ENCODE measurements around the gene WDR27.
A peak's percentile ranks its signal among the peaks of the same experiment; 100 is the strongest.

WDR27 gene

DNA sequence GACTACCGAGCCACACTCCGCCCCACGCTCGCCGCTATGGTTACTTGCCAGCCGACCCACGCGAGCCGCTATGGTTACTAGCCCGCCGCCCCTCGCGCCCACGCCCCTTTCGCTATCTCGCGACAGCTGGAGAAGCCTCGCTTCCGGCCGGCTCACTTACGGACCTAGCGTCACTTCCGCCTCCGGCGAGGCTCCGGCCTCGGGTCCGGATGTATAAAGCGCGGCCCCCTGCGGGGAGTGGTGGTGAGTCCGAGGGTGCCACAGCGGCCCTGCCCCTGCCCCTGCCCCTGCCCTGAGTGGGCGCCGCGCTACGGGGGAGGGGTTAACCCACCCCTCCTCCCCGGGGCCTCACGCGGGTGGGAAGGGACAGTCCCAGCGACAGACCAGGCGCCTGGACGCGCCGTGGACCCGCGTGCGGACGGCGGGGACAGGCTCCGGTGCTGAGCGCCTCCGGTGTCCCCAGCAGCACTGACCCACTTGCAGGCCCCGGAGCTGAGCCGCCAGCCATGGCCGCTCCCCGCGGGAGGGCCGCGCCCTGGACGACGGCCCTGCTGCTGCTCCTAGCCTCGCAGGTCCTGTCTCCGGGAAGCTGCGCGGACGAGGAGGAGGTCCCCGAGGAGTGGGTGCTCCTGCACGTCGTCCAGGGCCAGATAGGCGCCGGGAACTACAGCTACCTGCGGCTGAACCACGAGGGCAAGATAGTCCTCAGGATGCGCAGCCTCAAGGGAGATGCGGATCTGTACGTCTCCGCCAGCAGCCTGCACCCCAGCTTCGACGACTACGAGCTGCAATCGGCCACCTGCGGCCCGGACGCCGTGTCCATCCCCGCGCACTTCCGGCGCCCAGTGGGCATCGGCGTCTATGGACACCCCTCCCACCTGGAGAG lies at the start of gene WDR27, which contains the start of gene C6orf120:
WDR27 (minus strand) TSS at position 76 of the 886 bp plus-strand sequence. CDS start 13,024 bp downstream, outside the sequence.
C6orf120 (plus strand) TSS at position 173 of the 886 bp plus-strand sequence; CDS start at position 507, 334 bp downstream.
- DNase-seq, result peak; percentile 65 to 97 (median 91)

DNA sequence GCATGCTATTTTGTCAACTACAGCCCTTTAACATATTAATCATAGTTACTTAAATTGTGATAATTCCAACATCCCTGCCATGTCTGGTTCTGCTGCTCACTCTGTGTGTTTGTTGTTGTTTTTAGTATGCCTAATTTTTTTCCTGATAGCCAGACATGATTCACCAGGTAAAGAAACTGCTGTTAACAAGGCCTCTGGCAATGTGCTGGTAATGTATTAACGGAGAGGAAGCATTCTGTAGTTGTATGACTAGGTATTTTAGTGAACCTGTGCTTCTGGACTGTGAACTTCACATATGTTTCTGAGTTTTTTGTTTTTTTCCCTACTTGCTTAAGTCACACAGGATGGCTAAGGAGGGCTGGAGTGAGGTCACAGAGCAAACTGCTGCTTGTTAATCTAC lies 44.7 kb upstream of the WDR27 start:
- no peak for DNase-seq

DNA sequence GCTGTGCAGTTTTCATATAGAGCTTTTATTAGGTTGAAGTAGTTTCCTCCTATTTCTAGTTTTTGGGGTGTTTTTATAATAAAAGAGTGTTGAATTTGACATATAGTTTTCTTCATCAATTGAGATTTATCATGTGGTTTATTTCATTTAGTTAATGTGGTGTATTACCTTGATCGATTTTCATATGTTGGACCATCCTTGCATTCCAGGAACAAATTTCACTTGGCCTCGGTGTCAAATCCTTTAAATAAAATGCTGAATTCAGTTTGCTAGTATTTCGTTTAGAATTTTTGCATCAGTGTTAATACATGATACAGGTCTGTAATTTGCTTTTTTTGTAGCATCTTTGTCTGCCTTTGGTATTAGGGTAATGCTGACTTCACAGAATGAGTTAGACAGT lies 43.6 kb upstream of the WDR27 start:
- no peak for DNase-seq

DNA sequence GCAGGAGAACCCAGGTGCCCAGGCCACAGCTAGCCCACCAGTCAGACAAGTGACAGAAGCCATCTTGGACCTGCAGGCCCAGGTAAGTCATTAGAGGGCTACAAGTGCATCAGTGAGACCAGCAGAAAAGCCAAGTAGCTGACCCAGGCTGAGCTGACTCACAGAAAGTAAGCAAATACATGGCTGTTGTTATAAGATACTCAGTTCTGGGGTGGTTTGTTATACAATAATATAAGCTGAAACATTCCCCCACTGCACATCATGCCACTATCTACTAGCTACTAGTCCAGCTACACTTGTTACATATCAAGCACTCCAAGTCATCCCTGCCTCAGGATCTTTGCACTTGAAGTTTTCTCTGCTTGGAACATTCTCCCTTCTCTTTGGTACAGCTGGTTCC lies 39.5 kb upstream of the WDR27 start:
- no peak for DNase-seq

DNA sequence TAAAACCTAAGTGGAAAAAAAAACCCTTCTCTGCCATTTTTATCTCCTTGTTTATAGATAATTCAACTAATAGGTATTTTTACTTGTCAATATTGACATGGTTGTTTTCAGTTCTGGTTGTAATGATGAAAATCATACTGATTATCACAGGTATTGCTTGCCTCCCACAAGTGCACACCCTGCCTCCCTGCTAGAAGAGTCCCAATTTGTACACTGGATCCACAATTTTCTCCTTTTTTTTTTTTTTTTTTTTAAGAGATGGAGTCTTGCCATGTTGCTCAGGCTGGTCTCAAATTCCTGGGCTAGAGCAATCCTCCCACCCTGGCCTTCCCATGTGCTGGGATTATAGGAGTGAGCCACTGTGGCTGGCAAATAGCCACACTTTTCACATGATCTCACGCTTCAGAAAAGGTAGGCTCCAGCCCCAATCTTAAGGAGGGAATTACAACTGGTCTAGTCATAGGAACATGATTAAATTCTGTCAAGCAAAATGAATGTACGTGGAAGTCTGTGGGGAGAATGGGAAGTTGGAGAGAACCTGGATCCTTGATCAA lies 37.2 kb upstream of the WDR27 start:
- DNase-seq, result no peak

DNA sequence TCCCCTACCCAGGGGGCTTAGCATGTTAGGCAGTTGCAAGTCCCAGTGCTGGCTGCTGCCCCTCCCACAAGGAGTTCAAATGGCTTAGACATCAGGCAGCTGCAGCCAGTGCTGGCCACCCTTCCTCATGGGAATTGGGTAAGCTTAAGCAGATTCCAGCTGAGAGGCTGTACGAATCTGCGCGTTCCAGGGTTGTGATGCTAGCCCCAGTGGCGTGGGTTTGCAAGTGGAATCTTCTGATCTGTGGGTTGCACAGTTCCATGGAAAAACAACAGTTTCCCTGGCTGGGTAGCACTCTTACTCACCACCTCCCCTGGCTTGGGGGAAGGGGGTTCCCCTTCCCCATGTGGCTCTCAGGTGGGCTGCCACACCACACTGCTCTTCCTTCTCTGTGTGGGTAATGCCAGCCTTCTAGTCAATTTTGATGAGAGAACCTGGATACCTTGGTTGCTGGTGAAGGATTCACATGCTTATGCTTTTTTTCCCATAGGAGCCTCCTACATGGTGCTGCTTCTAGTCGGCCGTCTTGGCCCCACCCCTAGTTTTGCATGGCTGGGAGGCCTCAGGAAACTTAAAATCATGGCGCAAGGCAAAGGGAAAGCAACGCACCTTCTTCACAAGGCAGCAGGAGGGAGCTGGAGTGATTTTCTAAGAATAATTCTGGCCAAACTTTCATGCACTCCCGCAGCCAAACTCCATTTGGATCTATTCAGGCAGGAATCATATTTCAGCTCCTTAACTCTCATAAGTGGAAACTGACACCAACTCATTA lies 36.6 kb upstream of the WDR27 start:
- no peak for DNase-seq

DNA sequence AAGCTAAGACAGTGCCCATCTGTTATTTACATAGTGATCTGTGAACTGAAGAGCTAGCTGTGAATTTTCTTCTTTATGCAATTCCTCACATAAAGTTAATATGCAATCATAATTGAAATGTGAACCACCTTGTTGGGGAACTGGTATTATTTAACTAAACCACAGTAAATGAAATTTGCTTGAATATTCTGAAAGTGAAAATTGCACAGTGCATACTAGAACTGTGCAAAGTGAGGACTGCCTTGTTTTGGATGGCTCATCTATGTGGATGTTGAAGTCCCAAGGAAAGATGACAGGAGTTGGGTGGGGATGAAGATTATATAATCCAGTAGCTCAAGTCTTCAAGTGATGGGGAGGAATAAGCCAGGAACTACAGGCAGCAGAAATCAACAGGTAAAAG lies 28.1 kb upstream of the WDR27 start:
- no peak for DNase-seq

DNA sequence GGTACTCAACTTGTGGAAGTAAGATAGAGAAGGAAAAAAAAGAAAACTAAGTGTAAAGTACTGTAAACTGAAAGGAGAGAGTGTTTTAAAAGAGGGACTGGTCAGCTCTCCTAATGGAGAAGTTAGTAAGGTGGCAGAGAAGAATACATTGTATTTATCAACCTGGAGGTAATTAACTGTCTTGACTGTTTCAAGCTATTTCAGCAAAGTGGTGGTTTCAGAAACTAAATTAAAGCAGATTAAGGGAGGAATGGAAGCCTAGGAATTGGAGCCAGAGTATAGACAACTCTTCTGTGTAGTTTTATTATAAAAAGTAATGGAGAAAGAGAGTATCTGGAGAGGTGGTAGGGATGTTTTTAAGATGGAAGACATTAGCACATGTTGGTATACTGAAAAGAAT lies 25.1 kb upstream of the WDR27 start:
- no peak for DNase-seq

DNA sequence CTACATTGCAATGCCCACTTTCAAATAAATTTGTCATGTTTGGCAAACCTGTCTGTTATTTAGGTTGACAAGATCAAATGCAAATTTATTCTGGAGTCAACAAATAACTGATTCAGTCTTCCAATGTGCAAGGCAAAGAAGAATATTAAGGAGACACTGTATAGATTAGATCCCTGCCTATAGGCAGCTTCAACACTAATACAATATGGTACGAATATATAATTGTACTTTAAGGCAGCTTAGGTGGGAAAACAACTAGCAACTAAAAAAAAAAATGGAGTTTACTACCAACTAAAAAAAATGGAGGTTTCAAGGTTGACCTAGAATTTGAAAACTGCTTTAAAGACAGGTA lies 24.2 kb upstream of the WDR27 start:
- DNase-seq, result no peak

DNA sequence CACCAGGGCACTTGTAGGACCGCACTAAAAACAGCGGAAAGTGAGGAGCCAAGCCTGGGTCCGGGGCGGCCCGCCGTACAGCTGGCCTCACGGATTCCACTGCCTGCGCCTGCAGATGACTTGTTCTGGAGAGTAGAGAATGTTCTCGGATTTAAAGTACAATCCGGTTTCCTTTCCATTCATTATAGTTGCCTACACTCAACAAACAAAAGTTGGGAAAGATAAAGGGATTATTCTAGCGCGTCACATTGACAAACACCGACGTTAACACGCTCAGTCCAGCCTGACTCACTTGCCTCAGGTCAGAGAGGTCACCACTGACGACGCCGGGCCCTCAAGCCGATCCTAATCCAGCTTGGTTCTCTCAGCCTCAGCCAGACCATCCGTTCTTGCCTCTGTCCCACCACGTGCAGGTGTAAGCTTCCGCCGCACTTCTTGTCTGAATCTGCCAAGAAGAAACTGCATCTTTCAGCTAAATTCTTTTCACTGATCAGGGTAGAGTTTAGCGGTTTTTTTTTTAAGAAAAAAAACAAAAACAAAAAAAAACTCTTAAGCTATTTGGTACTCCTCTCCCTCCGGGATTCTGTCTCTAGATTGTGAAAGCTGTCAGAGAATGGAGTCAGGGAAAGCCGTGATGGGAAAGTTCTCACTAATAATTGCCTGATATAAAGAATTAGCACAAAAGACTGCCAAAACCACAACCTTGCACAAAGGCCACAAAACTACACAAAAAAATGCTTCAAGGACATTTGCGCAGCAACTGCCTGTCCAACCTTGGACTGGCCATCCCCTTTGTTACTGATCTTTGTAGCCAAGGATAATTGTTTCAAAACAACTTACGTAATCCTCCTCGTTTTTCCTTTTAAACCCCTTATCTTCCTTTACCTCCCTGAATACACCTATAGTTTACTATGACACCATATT lies 23.6 kb upstream of the WDR27 start:
- DNase-seq, result peak in 29 of 58 donors; percentile 4 to 70 (median 30)

DNA sequence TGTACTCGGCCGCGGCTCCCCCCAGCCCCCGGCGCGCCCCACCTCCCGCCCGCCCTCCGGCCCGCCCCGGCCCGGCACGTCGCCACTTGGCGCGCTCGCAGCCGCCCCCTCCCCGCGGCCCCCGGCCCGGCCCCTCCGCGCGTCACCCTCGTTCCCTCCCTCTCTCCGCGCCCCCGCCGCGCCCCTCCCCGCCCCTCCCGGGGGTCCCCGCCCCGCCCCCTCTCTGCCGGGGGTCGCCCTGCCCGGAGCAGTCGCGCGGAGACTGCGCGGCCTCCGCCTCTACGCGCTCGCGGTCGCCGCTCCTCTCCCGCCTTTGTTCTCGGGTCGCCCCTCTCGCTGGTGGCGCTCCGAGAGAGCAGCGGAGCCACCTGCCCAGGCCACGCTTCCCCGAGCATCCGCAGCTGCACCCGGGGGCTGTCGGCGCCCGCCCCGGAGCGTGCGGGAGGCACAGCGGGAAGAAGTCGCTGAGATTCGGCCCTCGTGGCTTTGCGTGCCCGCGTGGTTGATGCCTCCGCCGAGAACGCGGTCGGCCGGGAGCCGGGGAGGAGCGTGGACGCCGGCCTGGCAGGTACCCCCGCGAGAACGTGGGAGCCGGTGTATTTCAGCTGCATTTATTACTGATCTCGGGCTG lies 22.8 kb upstream of the WDR27 start, which contains the start of gene PHF10:
PHF10 (minus strand) TSS at position 7 of the 631 bp plus-strand sequence. CDS start 569 bp downstream, outside the sequence.
- peak in 51 of 58 donors; percentile 7 to 80 (median 56) for DNase-seq

DNA sequence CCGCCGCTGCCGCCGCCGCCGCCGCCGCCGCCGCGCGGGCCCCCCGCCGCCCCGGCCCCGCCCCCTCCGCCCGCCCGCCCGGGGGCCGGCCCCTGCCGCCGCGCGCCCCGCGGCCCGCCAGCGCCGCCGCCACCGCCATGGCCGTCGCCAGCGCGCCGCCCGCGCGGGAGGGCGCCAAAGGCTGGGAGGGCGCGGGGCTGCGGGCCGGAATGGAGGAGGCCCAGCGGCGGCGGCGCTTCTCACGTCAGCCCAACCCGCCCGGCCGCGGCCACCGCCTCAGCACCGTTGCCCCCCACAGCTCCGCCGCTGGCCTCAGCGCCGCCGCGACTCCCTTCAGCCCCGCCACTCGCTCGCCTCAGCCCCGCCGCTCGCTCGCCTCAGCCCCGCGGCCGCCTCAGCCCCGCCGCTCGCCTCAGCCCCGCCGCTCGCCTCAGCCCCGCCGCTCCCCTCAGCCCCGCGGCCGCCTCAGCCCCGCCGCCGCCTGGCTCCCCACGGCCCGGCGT lies 22.2 kb upstream of the WDR27 start:
- peak in 16 of 58 donors; percentile 14 to 57 (median 47) for DNase-seq

DNA sequence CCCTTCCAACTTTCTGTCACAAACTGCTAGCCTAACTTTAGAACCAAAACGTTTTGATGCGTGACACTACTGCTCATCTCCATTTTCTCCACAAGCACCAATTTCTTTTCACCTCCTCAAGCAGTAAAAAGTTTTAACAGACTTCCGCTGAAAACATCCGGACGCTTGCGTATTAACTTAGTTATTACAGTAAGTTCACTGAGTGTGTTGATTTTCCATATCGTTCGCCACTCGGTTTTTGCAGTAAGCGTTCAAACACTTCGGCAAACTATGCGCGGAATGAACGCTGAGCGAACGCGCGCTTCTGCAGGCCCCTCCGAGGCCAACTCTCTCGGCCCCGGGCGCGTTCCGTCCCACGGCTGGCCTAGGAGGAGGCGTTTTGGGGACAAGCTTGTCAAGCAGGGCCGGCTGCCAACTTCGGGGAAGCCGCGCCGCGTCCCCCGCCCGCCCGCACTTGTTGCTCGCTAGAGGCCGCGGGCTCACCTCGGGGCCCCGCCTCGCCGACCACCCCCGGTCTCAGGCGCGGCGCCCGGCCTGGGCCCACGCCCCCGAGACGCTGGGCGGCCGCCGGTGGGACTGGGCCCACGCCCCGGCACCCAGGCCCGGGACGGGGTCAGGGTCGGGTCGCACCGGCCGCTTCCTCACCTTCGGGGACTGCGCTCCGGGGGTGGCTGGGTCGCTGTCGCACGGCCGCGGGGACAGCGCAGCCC lies 21.5 kb upstream of the WDR27 start:
- peak in 52 of 58 donors; percentile 22 to 87 (median 58) for DNase-seq

DNA sequence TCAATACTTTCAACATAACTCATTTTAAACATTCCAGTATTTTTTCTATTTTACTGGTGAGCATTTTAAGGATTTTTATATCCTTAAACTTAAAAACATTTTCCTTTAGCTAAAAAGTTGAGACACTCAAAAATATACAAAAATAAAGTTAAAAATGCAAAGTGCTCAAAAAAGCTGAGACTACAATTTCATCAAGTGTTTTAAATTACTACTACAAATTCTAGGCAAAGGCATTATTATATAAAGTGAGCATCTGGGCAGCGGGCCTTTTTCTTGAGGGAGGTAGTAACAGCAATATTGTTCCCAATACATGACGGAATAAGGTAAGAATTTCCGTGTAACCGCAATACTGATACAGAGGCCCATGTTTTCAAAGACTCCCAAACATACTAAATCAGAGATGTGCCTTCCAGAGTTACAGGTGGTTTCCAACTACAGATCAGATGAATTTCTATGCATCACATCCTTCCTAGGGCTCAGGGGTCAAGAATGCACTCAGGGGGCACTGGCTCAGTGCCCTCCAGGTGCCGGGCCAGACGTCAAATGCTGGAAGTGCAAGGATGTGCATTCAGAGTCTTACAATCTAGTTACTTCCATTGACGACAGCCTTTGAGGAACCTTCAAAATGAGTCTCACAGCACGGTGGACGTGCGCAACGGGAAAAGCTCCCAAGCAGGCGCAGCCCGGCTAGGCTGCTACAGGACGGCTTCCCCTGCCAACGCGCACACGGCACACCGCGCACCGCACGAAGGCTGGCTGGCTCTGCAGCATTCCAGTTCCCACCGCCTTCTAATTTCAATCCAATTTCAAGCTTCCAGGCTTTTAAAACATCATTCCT lies 20.8 kb upstream of the WDR27 start:
- DNase-seq, result peak in 25 of 58 donors; percentile 3 to 48 (median 23)

DNA sequence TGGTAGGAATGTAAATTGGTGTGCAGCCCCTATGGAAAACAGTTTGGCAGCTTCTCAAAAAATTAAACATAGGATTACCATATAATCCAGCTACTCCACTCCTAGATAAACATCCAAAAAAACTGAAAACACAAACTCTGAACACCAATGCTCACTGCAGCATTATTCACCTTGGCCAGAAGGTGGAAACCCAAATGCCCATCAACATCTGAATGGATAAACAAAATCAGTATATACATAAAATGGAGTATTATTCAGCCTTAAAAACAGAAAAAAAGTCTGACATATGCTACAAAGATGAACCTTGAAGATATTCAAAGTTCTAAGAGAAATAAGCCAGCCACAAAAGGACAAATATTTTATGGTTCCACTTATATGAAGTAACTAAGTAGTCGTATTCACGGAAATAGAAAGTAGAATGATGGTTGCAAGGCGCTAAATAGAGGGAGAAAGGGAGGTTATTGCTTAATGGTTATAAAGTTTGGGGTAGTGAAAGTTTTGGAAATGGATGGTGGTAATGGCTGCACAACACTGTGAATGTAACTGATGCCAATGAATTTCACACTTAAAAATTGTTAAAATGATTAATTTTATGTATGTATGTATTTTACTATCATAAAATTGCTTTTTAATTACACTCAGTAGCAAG lies 18.5 kb upstream of the WDR27 start:
- DNase-seq, result no peak

DNA sequence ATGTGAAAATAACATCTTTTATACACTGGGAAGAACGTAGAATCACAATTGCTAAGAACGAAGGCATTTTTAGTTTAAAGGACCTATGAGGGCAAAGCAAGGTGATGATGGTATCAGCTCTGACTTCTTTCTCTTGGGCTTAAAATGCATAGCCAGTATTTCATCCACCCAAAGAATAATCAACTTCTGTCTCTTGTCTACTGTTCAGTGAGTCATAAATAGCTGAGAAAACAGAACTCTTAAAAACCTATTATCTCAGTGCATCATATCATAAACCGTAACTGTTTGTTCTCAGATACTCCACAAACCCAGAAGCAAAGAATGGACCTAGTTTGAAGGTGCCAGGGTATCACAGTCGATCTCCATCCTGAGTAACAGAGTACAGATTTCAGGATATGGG lies 17.3 kb upstream of the WDR27 start:
- no peak for DNase-seq

DNA sequence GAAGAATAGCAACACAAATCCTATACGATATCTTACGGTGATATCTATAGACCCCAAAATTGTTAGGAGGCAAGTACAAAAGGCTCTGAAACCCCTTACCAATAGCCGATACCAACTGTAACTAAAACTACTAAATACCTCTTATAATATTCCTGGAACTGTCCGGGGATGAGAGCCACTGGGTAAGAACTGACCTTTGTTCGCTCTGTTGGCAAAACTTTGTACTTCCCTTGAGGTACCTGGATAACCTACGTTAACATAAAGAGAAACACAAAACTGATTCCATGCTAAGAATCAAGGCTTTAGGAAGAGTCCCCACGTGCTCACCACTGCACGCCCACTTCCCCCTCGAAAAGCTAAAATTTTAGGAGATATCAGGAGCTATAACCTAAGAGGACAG lies 12.8 kb upstream of the WDR27 start:
- no peak for DNase-seq

DNA sequence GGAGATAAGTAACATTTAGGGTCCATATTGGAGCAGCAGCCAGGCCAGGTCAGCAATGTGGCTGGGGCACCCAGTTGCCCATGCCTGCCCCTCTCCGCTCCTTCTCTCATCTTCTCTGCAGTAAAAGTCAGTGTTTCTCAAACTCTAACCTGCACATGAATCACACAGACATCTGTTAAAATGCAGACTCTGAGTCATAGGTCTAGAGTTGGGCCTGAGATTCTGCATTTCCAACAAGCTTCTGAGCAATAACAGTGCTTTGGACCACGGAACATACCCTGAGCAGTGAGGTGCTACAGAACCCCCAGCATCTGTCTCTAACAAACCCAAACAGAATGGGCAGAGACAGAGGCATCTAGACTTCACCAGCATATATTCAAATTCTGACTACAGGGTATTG lies 12.3 kb upstream of the WDR27 start:
- DNase-seq, result no peak

Measured in anterior cingulate cortex (tissue), 58 donors.